DMS53 (cell line): Measurements from ENCODE around the gene RXFP2.

Source experiments
- DNase-seq: peaks from one replicate; lab custom pipeline; 2025; lab: John Stamatoyannopoulos, UW

Gene RXFP2

DNA sequence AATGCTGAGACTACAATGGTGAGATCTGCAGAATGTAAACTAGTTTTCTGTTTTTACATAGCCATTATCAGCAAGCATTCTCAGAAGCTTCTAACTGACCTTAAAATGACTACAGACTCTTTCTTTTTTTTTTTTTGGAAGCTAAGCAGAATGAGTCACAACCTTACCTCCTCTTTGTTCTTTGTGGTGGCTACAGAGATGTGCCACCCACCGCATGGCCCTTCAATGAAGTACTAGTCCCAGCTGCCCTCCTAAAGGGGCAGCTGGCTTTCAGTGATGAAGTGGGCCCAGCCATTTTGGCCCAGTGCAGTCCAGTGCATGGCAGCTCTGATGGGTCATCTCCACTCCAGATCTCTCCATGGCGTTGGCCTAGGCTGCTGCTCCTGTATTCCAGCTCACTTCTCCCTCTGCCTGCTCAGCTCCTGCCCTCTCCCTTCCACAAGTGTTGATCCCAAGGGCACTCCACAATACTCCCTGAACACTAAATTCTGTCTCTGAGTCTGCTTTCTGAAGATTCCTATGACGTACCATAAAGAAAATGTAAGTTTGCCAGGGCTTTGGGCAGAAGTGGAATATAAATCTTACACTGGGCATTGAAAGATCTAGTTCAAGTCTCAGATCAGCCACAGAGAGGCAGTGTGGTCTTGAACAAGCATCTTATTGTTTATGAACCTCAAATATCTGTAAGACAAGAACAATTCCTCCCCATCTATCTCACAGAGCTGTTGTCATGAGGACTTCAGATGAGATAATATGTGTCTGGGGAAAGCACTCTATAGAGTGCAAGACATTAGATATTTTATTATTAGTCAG lies 85.6 kb downstream of the RXFP2 start:
- DNase-seq = peak; percentile 21

DNA sequence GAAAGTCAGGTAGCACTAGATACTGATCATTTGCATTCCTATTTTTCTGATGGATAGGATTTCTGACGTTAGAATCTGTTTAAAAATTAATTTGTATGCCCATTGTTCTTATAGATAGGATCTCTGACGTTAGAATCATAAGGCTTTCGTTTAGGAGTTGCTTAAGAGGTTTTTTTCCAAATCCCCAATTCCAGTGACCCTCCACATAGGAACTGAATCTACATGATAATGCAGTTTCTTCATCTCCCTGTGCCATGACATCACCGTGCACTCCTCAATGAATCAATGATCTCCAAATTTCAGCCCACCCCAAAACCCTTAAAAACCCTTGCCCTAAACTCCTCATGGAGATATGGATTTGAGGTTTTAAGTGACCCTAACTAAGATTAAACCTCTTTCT lies 87.2 kb downstream of the RXFP2 start:
- no peak for DNase-seq

DNA sequence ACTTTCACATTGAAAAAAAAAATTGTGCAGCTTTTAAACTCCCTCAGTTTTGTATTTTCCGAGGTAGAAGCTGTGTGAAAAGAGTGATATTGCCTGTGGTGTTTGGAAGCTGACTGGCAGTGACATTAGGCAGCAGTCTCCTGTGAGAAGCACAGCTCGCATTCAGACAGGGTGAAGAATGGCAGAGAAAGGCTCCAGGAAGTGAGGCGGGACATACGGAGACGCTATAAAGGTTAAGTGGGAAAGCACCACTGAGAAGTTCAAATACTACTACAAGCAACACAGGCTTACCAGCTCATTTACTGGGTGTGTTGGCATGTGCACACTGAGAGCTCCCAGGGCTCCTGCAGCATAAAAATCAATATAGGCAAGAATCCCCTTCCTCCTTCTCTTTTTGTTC lies 88.4 kb downstream of the RXFP2 start:
- DNase-seq = no peak

DNA sequence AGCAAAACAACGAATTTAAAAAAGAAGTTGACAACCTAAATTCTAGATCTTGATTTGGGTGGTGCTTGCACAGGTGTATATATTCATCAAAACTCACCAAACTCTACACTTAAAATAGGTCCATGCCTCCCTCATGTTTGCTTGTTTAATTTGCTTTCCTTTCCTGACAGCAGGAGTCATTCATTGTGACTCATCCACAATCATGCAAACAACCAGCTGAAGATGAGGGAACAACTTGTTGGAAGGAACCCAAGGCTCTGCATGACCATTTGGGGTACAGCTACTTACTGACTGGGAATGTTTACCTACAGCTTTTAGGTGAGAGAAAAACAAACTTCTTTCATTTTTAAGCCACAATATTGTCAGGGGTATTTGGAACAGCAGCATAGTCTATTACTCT lies 96.6 kb downstream of the RXFP2 start:
- DNase-seq = peak; percentile 87

DNA sequence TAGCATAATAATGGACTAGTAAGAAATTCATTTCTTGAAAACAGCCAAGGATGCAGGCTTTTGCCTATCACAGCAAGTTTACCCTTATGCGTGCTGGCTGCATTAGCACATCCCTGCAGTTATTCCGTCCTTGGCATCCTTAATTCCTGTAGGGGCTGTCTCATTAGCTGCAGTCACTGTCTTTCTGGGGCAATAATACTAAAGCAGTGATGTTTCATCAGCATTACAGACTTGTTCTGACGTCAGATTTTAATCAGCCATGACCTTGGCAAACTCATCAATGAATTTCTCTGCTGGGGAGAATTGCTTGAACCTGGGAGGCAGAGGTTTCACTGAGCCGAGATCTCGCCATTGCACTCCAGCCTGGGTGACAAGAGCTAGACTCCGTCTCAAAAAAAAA lies 103.7 kb downstream of the RXFP2 start:
- no peak for DNase-seq

DNA sequence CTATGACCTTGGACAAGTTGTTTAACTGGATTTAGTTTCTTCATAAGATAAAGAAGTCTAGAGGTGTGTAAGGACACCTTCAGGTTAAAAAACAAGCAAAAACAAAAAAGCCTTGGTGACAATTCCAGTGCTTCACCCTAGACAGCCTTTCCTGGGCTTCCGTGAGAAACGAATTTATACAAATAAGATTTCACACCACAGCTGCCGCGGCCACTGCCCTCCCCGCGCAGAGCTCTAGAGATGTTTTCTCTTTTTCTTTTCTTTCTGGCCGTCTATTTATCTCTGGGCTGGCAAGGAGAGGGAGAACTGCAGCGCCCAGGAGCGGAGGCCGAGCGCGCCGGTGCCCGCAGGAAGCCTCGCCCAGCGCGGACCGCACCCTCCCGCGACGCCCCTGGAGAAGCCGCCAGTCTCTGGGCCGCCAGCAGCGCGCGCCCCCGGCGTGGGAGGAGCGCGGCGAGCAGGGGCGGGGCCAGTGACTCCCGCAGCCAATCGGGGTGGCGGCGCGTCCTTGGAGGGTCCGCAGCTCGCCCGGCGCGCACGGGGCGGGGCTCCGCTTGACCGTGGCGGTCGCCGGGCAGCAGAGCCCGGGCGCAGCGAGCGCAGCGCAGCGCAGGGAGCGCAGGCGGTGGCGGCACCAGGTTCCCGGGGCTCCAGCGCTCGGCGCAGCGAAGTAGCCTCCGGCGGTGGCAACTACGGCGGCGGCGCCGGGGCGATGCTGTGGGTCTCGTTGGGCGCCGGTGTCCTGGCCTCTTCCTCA lies 107.0 kb downstream of the RXFP2 start:
- peak; percentile 94 for DNase-seq

DNA sequence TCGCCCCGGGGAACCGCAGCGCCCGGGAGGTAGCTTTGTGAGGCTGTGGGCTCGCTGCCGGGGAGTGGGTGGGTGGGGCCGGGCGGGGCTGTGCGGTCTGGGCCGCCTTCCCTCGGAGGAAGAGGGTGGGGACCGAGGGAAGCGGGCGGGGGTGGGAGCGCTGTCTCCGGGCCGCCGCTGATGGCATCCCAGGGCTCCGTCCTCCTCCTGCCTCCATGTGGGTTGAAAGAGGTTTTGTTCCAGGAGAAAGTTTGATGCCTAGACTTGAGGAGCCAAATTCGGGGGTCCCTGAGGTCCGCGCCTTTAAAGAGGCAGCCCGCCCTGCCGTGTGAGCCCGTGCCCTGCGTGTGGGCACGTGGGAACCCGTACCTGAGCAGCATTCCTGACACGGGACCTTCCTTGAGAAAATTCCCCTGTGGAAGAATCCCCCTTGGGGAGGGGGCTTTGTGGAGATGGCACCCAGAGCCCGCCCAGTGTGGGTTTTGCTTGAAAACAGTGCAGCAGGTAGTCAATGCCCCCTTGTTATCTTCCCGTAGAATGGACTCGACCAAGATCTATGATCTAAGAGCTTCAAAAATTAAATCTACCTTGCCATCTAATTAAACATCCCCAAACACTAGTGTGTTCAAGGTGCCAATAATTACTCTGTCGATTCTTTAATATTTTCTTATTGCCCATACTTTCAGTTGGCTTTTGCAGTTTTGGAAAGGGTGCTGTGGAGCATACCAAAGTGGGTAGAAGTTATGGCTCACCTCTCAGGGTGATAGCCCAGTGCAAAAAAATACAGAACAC lies 107.8 kb downstream of the RXFP2 start:
- DNase-seq = no peak

DNA sequence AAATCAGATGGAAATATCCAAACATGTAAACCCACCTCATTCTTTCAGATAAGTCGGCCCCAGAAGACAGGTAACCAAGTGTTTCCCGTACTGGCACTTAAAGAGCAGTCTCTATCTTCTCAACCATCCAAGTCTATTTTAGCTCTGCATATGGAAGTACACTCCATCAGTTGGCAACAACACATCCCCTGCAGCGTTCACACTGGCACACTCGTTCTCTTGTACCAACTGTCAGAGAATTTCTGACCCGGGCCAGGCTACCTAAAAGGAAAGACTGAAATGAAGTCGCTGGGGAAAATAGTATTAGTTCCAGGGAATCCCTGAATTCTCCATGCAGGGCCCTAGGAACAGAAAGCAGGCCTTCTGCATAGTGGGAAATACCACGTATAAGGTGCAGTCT lies 109.3 kb downstream of the RXFP2 start:
- no peak for DNase-seq

DNA sequence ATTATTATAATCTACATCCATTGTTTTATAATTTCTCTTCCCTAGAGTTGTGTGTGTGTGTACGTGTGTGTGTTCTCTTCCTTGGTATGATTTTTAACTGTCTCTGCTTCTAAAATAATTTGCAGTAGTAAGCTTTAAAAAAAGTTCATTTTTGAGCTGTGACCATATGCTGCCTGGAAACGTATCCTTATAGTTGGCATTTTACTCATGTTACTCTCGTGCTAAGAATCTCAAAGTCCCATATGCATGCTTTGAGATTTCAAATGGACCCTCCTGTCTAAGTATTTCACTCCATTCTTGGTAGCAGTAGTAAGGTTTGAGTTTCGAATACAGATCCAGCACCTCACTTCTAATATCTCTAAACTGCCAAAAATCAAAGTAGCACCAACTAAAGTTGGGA lies 109.9 kb downstream of the RXFP2 start:
- DNase-seq = no peak

DNA sequence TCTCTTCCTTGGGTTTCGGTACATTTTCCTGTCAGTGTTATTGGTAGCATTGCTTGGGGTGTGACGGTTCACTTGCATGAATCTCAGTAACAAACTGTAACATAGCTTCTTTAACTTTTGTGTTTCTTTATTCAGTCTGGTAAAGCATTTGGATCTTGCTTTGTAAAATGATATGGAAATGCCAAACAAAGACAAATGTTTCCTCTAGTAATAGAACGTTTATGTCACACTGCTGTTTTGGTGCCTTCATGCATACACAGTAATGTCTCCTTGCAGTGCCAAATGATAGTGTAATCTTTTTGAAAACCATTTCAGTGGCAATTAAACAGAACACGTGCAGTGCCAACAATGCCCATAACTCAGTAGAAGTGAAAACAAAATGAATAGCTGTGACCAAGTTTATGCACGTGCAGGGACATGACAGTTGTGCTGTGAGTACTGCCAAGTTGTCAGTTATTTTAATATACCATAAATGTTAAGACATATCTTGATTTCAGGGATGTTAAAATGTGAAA lies 110.8 kb downstream of the RXFP2 start:
- no peak for DNase-seq

DNA sequence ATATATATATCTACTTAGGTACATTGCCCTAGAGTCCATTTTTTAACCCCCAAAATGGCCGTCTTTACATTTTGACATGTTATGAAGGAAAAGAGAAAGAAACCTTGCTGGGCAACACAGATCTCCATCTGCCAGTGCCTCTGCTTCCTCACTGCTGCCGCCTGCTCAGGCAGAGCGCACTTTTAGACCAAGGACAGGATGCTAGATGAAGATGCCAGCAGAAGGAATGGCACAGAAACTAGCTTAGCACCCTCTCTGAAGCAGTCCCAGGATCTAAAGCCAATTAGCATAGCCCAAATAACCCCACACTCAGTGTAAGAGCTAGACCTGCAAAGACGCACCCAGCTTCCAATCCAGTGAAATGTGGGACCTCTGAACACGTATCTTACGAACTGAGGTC lies 111.9 kb downstream of the RXFP2 start:
- DNase-seq = no peak
